HG02884 (cell line): Measurements from ENCODE around the gene ZBTB20.

Experiments
- ATAC-seq: cut with Tn5 transposase; IDR thresholded peaks from one replicate; pipeline ENCODE4 v1.9.1; 2021; ENCODE audit warnings: mild to moderate bottlenecking, moderate library complexity; ENCODE audit not compliant: unreplicated experiment

The ZBTB20 gene

GRCh38 chr3:114877378-114878113 is 269.5 kb downstream of the ZBTB20 start:
- no peak for ATAC-seq

GRCh38 chr3:114874522-114874971 is 272.5 kb downstream of the ZBTB20 start:
- no peak for ATAC-seq

GRCh38 chr3:114873591-114873990 is 273.5 kb downstream of the ZBTB20 start:
- no peak for ATAC-seq

- ATAC-seq = no peak
Observed at GRCh38 chr3:114872588-114872987, 274.5 kb downstream of the ZBTB20 start.

GRCh38 chr3:114872050-114872449 is 275.0 kb downstream of the ZBTB20 start:
- ATAC-seq = no peak

GRCh38 chr3:114867835-114868503 is 279.1 kb downstream of the ZBTB20 start:
- no peak for ATAC-seq

- ATAC-seq = no peak
Observed at GRCh38 chr3:114867359-114867758, 279.7 kb downstream of the ZBTB20 start.

- no peak for ATAC-seq
Observed at GRCh38 chr3:114866430-114866829, 280.7 kb downstream of the ZBTB20 start.

- ATAC-seq = no peak
Observed at GRCh38 chr3:114864970-114865369, 282.1 kb downstream of the ZBTB20 start.

- ATAC-seq = no peak
Observed at GRCh38 chr3:114863848-114864247, 283.2 kb downstream of the ZBTB20 start.

GRCh38 chr3:114861666-114862065 is 285.4 kb downstream of the ZBTB20 start:
- no peak for ATAC-seq

- ATAC-seq = no peak
Observed at GRCh38 chr3:114860531-114860930, 286.6 kb downstream of the ZBTB20 start.

- ATAC-seq = no peak
Observed at GRCh38 chr3:114858329-114858728, 288.8 kb downstream of the ZBTB20 start.

GRCh38 chr3:114857299-114857701 is 289.8 kb downstream of the ZBTB20 start:
- ATAC-seq = no peak

- ATAC-seq = no peak
Observed at GRCh38 chr3:114856835-114857234, 290.3 kb downstream of the ZBTB20 start.

- ATAC-seq = no peak
Observed at GRCh38 chr3:114855839-114856238, 291.2 kb downstream of the ZBTB20 start.

- ATAC-seq = no peak
Observed at GRCh38 chr3:114852966-114853365, 294.1 kb downstream of the ZBTB20 start.

- ATAC-seq = no peak
Observed at GRCh38 chr3:114850898-114851297, 296.2 kb downstream of the ZBTB20 start.

GRCh38 chr3:114848643-114849350 is 298.3 kb downstream of the ZBTB20 start:
- no peak for ATAC-seq

GRCh38 chr3:114848082-114848481 is 299.0 kb downstream of the ZBTB20 start:
- ATAC-seq = no peak

- ATAC-seq = no peak
Observed at GRCh38 chr3:114847564-114847963, 299.5 kb downstream of the ZBTB20 start.

GRCh38 chr3:114846779-114847178 is 300.3 kb downstream of the ZBTB20 start:
- ATAC-seq = no peak
